ENCODE data around the gene PAX8.

PAX8 gene

GRCh38 chr2:113214141-113214540, 64.6 kb downstream of the PAX8 start:
- TF ChIP-seq, protein P1, sequence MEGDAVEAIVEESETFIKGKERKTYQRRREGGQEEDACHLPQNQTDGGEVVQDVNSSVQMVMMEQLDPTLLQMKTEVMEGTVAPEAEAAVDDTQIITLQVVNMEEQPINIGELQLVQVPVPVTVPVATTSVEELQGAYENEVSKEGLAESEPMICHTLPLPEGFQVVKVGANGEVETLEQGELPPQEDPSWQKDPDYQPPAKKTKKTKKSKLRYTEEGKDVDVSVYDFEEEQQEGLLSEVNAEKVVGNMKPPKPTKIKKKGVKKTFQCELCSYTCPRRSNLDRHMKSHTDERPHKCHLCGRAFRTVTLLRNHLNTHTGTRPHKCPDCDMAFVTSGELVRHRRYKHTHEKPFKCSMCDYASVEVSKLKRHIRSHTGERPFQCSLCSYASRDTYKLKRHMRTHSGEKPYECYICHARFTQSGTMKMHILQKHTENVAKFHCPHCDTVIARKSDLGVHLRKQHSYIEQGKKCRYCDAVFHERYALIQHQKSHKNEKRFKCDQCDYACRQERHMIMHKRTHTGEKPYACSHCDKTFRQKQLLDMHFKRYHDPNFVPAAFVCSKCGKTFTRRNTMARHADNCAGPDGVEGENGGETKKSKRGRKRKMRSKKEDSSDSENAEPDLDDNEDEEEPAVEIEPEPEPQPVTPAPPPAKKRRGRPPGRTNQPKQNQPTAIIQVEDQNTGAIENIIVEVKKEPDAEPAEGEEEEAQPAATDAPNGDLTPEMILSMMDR (IDR thresholded peaks at IDR 0.05; ENCODE audit: low read depth, low read length): no peak
- TF ChIP-seq EZH2phosphoT487 (IDR thresholded peaks at IDR 0.05; ENCODE audit: low read depth): no peak
- Histone ChIP-seq H3K36me3 (replicated peaks; ENCODE audit: low read depth, low read length) (no peaks in the 10 kb centered on the region), H3K9ac (ENCODE audit: low read length) (no peak overlapping the region), H3K9me3 (ENCODE audit: insufficient read depth, low read length) (no peaks in the 10 kb centered on the region), H3K27ac (ENCODE audit: low read length) (no peak overlapping the region), H3K4me1 (ENCODE audit: low read length) (no peaks in the 10 kb centered on the region), H3K79me2 (ENCODE audit: low read length) (no peaks in the 10 kb centered on the region), H4K20me1 (ENCODE audit: insufficient read depth, low read length) (no peaks in the 10 kb centered on the region), H2AFZ (ENCODE audit: low read depth, low read length) (no peak overlapping the region), H3K4me3 (ENCODE audit: low read length) (no peak overlapping the region), H3K27me3 (ENCODE audit: low read depth, low read length) (no peaks in the 10 kb centered on the region), H3K4me2 (ENCODE audit: low read length) (no peak overlapping the region)

- H2AFZ ChIP-seq (ENCODE audit: low read depth, low read length): no peak overlapping the region
- no peaks in the 10 kb centered on the region for H4K20me1 ChIP-seq (ENCODE audit: insufficient read depth, low read length)
- no peaks in the 10 kb centered on the region for H3K27me3 ChIP-seq (ENCODE audit: low read depth, low read length)
- TF ChIP-seq EZH2phosphoT487 (IDR thresholded peaks at IDR 0.05; ENCODE audit: low read depth): no peak
- TF ChIP-seq, protein P1 (IDR thresholded peaks at IDR 0.05; ENCODE audit: low read depth, low read length): no peak
- no peaks in the 10 kb centered on the region for H3K9me3 ChIP-seq (ENCODE audit: insufficient read depth, low read length)
- H3K79me2 ChIP-seq (ENCODE audit: low read length): no peaks in the 10 kb centered on the region
- H3K9ac ChIP-seq (ENCODE audit: low read length): no peak overlapping the region
- no peaks in the 10 kb centered on the region for H3K4me1 ChIP-seq (ENCODE audit: low read length)
- H3K27ac ChIP-seq (ENCODE audit: low read length): no peak overlapping the region
- no peaks in the 10 kb centered on the region for H3K36me3 ChIP-seq (replicated peaks; ENCODE audit: low read depth, low read length)
- no peak overlapping the region for H3K4me2 ChIP-seq (ENCODE audit: low read length)
- H3K4me3 ChIP-seq (ENCODE audit: low read length): no peak overlapping the region
These were observed 65.4 kb downstream of the PAX8 start for GRCh38 chr2:113213061-113213930.

DNA sequence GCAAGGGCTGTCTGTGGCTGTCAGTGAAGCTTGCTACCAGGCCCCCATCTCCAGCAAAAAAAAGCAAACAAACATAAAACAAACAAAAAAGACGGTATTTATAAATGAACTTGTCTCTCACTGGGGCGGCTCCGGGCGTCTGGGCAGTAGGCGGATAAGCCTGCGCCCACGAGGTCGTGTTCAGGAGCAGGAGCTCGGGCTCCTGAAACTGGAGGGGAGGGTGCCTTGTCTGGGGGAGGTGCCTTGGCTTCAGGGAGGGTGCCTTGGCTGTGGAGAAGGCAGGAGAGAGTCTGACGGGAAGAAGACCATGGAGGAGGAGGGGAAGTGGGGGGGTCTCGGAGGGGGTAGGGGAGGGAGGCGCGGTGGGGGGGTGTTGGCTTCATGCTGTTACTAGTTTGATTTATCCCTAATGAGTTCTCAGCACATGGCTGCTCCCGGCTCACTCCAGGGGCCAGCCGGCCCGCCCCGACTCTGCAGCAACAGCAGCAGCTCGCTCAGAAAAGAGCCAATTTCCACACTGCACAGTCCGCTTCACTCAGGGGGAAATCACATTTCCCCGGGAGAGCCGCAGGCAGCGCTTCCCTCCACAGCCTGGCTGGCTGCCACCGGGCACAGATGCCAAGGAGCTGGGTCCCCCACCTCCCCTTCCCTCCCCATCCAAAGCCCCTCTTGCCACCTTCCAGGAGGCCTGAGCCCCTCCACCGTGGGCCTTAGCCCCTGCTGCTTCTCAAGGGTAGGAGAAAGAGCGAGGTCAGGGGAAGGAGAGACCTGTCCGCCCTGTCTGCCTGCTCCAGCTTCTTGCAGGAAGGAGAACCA, 66.3 kb downstream of the PAX8 start:
- Histone ChIP-seq H3K4me3 (ENCODE audit: low read length) (no peak overlapping the region), H3K27ac (ENCODE audit: low read length) (no peak overlapping the region), H2AFZ (ENCODE audit: low read depth, low read length) (no peak overlapping the region), H3K9me3 (ENCODE audit: insufficient read depth, low read length) (no peaks in the 10 kb centered on the region), H3K9ac (ENCODE audit: low read length) (no peak overlapping the region), H4K20me1 (ENCODE audit: insufficient read depth, low read length) (no peaks in the 10 kb centered on the region), H3K27me3 (ENCODE audit: low read depth, low read length) (no peaks in the 10 kb centered on the region), H3K4me1 (ENCODE audit: low read length) (no peaks in the 10 kb centered on the region), H3K79me2 (ENCODE audit: low read length) (no peaks in the 10 kb centered on the region), H3K36me3 (replicated peaks; ENCODE audit: low read depth, low read length) (no peaks in the 10 kb centered on the region), H3K4me2 (ENCODE audit: low read length) (no peak overlapping the region)
- TF ChIP-seq, protein P1 (IDR thresholded peaks at IDR 0.05; ENCODE audit: low read depth, low read length): no peak
- no peak for TF ChIP-seq EZH2phosphoT487 (IDR thresholded peaks at IDR 0.05; ENCODE audit: low read depth)
